CD4-positive, alpha-beta T cell (primary cell): ENCODE measurements around the gene PRR29. TPM values are rescaled to one million over a fixed set of nuclear protein-coding genes. Genes with fewer than 3 reads are reported as not detected.
"Not testable (repeated sequence)": the region's sequence is repeated elsewhere in the genome, so short reads cannot be mapped to it uniquely, and the experiment has no call there.

Experiments used
- ATAC-seq: fragments of 200-7000 bp; cut with Tn5 transposase; one replicate; pipeline ENCODE4 v1.10.0; 2022; ENCODE audit warnings: mild to moderate bottlenecking; ENCODE audit not compliant: poor library complexity
- CTCF ChIA-PET: fragments of 350-600 bp; sonication (Branson Sonifier 250); formaldehyde crosslinking; loops from one replicate; lab custom pipeline; 2021; ENCODE audit warnings: antibody characterized with exemption, inconsistent platforms; lab: Charles Lee
- POLR2A ChIA-PET: fragments of 350-600 bp; sonication (Branson Sonifier 250); formaldehyde crosslinking; loops from one replicate; lab custom pipeline; 2021; ENCODE audit warnings: antibody characterized with exemption, inconsistent platforms; lab: Charles Lee
- DNase-seq, 14 experiments: peaks; one replicate each; pipeline ENCODE4 v3.0.0-alpha.2; 2013 to 2020; ENCODE audit warnings: mixed read lengths in 2 of 14
- H3K27ac ChIP-seq, 2 donors: one replicate each; pipeline versions ENCODE4 v1.5.1 to v1.7.0; 2013; ENCODE audit warnings: low read length in 2 of 2, low read depth in 1 of 2, mild to moderate bottlenecking in 1 of 2
- H3K27me3 ChIP-seq, 2 experiments: 1 replicate in 1 of 2; 2 replicates in 1 of 2; pipeline versions ENCODE4 v1.6.1 to v1.7.0; 2013; ENCODE audit warnings: low read length in 2 of 2, control low read depth in 1 of 2, mild to moderate bottlenecking in 1 of 2, moderate library complexity in 1 of 2; ENCODE audit not compliant: insufficient read depth in 2 of 2, control insufficient read depth in 1 of 2
- H3K36me3 ChIP-seq: one replicate; pipeline ENCODE4 v1.6.1; 2013; ENCODE audit warnings: low read length, control low read depth; ENCODE audit not compliant: insufficient read depth
- H3K4me1 ChIP-seq: one replicate; pipeline ENCODE4 v1.6.1; 2013; ENCODE audit warnings: low read length, control low read depth; ENCODE audit not compliant: insufficient read depth
- H3K4me3 ChIP-seq: one replicate; pipeline ENCODE4 v1.5.1; 2013; ENCODE audit warnings: mild to moderate bottlenecking, low read length, moderate library complexity
- H3K9me3 ChIP-seq, 2 experiments: 1 replicate in 1 of 2; 2 replicates in 1 of 2; pipeline versions ENCODE4 v1.6.1 to v1.7.0; 2013; ENCODE audit warnings: low read length in 2 of 2, mild to moderate bottlenecking in 2 of 2, control low read depth in 1 of 2, moderate library complexity in 1 of 2; ENCODE audit not compliant: control insufficient read depth in 1 of 2, insufficient read depth in 1 of 2
- H3K27ac Mint-ChIP-seq: one replicate; pipeline ENCODE4 v1.8.0; 2020; ENCODE audit warnings: mixed read lengths
- H3K27me3 Mint-ChIP-seq: one replicate; pipeline ENCODE4 v1.8.0; 2021; ENCODE audit warnings: mixed read lengths
- H3K36me3 Mint-ChIP-seq: one replicate; pipeline ENCODE4 v1.8.0; 2021; ENCODE audit warnings: low read depth, mixed read lengths
- H3K4me1 Mint-ChIP-seq: one replicate; pipeline ENCODE4 v1.8.0; 2021; ENCODE audit warnings: low read depth, mixed read lengths
- H3K4me3 Mint-ChIP-seq: one replicate; pipeline ENCODE4 v1.8.0; 2020; ENCODE audit warnings: mild to moderate bottlenecking, mixed read lengths
- H3K9me3 Mint-ChIP-seq: one replicate; pipeline ENCODE4 v1.8.0; 2020; ENCODE audit warnings: mixed read lengths
- CTCF ChIP-seq: fragments of 200-600 bp; IDR thresholded peaks from one replicate; pipeline ENCODE4 v1.8.0; 2022; ENCODE audit warnings: antibody characterized with exemption, mild to moderate bottlenecking
- intact Hi-C, 2 experiments: fragments of 100-400 bp; cut with DNase I in 1 of 2; cut with micrococcal nuclease in 1 of 2; formaldehyde crosslinking; loops; one replicate each; pipeline versions ENCODE4 v1.15.1 to v1.9.0; 2023 to 2025; cut with DNase I, micrococcal nuclease
- total RNA-seq, 174 experiments: library from RNA in 2 of 174; stranded (reverse) in 2 of 174; gene quantifications; one replicate each; pipeline ENCODE4 v1.2.3 and lab custom pipeline; 2021 to 2026

PRR29 gene
- total RNA-seq, 2 experiments from 2014 or later: 0.56 to 0.71 TPM

GRCh38 chr17:64005734-64006167, 7.6 kb downstream of the PRR29 start:
- ChIA-PET CTCF (interaction anchor here (1.9 to 2.6 kb wide), 2 partner anchors 20 to 23 kb away, joined by 5 to 11 read pairs; no protein-coding TSS in a partner anchor), POLR2A (interaction anchor here (1.0 to 4.0 kb wide), 3 partner anchors 11 to 17 kb away, joined by 3 to 31 read pairs (median 12); partner anchors contain the start of gene ICAM2)
- intact Hi-C loops: no loop called here
- DNase-seq (no peak), ATAC-seq (no peak)
- peaks cover 85% of the 10 kb centered on the region for H3K36me3 ChIP-seq
- peaks cover 51% of the 10 kb centered on the region for H3K4me1 ChIP-seq
- H3K36me3 Mint-ChIP-seq: peaks cover 83% of the 10 kb centered on the region
- H3K27me3 ChIP-seq: no peaks in the 10 kb centered on the region
- peaks cover 47% of the 10 kb centered on the region for H3K4me1 Mint-ChIP-seq
- peak overlapping the region in 1 of 2 donors; percentile 64 for H3K27ac ChIP-seq
- TF ChIP-seq CTCF: no peak
- peak overlapping the region; percentile 75 for H3K27ac Mint-ChIP-seq
- no peak overlapping the region for H3K4me3 ChIP-seq
- no peaks in the 10 kb centered on the region for H3K9me3 ChIP-seq
- no peaks in the 10 kb centered on the region for H3K27me3 Mint-ChIP-seq
- no peaks in the 10 kb centered on the region for H3K9me3 Mint-ChIP-seq
- no peak overlapping the region for H3K4me3 Mint-ChIP-seq

GRCh38 chr17:64006361-64007088, 8.4 kb downstream of the PRR29 start:
- ATAC-seq (no peak), DNase-seq (no peak)
- H3K27ac Mint-ChIP-seq: peak overlapping the region; percentile 83
- Histone ChIP-seq H3K36me3 (peaks cover 93% of the 10 kb centered on the region), H3K27ac (peak overlapping the region; percentile 29 to 64), H3K27me3 (no peaks in the 10 kb centered on the region), H3K9me3 (no peaks in the 10 kb centered on the region), H3K4me3 (no peak overlapping the region), H3K4me1 (peaks cover 55% of the 10 kb centered on the region)
- intact Hi-C loops: no loop called here
- H3K4me3 Mint-ChIP-seq: no peak overlapping the region
- POLR2A ChIA-PET: interaction anchor here (1.0 to 4.0 kb wide), 3 partner anchors 10 to 17 kb away, joined by 3 to 31 read pairs (median 12); partner anchors contain the start of gene ICAM2
- CTCF ChIA-PET: interaction anchor here (1.2 to 2.6 kb wide), 3 partner anchors 10 to 19 kb away, joined by 4 to 11 read pairs (median 4); no protein-coding TSS in a partner anchor
- peaks cover 55% of the 10 kb centered on the region for H3K4me1 Mint-ChIP-seq
- no peaks in the 10 kb centered on the region for H3K9me3 Mint-ChIP-seq
- peaks cover 91% of the 10 kb centered on the region for H3K36me3 Mint-ChIP-seq
- H3K27me3 Mint-ChIP-seq: no peaks in the 10 kb centered on the region
- no peak for TF ChIP-seq CTCF

- H3K27me3 Mint-ChIP-seq, intact Hi-C loops, H3K9me3 Mint-ChIP-seq, ATAC-seq, DNase-seq, H3K27me3 ChIP-seq, H3K4me3 ChIP-seq, H3K4me3 Mint-ChIP-seq, H3K9me3 ChIP-seq: not testable (repeated sequence)
- H3K4me1 Mint-ChIP-seq: peaks cover 61% of the 10 kb centered on the region
- peaks cover 94% of the 10 kb centered on the region for H3K36me3 ChIP-seq
- POLR2A ChIA-PET: interaction anchor here (2.5 to 4.0 kb wide), 2 partner anchors 10 to 12 kb away, joined by 12 to 31 read pairs; partner anchors contain the start of gene ICAM2
- H3K36me3 Mint-ChIP-seq: peaks cover 91% of the 10 kb centered on the region
- peak overlapping the region in 1 of 2 donors; percentile 17 for H3K27ac ChIP-seq
- H3K4me1 ChIP-seq: peaks cover 58% of the 10 kb centered on the region
- peak overlapping the region; percentile 83 for H3K27ac Mint-ChIP-seq
- CTCF ChIA-PET: interaction anchor here (1.2 to 2.6 kb wide), 3 partner anchors 9 to 18 kb away, joined by 4 to 11 read pairs (median 4); no protein-coding TSS in a partner anchor
Observed at GRCh38 chr17:64007089-64007837, 9.1 kb downstream of the PRR29 start.
